ENCODE results near the gene TEX264.

Gene TEX264

DNA sequence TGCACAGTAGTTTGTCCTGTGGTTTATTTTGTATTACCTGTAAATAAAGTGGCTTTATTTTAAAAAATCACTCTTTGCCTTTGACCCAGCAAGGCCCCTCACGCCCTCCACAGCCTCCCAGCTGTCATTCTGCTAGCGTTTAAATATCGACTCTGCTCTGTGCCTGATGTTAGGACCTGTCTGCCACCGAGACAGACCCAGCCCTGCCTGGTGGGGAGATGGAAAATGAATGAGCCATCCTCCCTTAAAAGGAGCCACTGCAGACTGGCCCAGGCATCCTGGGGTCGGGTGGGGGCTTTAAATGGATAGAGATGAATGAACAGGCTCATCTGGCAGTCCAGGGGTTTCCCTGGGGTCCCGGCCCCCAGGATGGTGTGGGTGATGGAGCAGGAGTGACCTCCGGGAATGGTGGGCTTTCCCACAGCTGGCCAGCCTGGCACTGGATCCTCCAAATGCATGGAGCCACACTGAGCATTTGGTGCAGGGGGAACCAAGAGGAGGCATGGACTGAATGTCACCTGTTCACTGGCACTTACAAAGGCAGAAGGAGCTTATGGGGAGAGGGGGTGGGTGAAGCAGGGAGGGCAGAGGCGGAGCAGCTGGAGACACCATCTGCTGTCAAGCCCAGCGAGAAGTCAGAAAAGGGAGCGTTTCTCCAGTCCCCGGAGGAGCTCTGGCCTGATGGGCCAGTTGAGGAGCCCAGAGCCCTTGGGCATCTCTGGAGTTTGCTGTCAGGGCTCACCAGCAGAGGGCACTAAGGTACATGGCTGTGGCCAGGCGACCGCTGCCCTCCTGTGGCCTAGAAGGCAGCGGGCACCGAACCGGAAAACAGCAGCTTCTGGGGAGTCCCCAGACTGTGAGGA, 47.7 kb downstream of the TEX264 start:
- TF ChIP-seq SPI1 (IDR thresholded peaks at IDR 0.05; ENCODE audit: borderline replicate concordance, low read depth), result no peak
- peak; percentile 95 for TF ChIP-seq CTCF (IDR thresholded peaks at IDR 0.05; ENCODE audit: insufficient read depth, low read length)
- TF ChIP-seq POLR2AphosphoS5 (IDR thresholded peaks at IDR 0.05; ENCODE audit: low read depth), result no peak
- peak; percentile 26 to 75 for DNase-seq (ENCODE audit: low read depth in 1 of 2, low spot score in 1 of 2)
- Histone ChIP-seq H3K27me3 (ENCODE audit: insufficient read depth, poor library complexity, severe bottlenecking) (no peaks in the 10 kb centered on the region), H3K4me3 (replicated peaks; ENCODE audit: insufficient read depth, low read length) (no peak overlapping the region), H3K27ac (replicated peaks) (no peak overlapping the region)

DNA sequence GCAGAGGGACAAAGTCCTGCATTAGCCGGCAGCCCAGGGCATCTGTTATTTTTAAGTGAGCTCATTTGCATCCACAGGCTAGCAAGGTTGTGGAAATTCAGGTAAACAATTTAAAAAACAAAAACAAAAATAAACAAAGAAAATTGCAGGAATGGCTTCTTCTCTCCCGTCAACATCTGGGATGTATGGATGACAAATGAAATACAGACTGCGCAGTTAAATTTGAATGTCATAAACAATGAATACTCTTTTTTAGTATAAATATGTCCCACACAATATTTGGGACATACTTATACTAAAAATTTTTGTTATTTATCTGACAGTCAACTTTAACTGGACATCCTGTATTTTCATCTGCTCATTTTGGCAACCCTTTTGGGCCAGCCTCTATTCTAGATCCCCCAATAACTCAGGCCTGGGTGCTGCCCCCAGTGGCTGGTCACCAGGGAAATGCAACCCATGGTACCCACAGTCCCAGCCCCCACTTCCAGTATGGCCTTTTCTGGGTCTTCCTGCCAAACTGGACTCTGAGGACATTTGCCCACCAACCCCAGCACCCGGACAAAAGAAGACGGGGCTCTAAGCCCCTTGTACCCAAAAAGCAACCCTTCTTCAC, 48.5 kb downstream of the TEX264 start:
- H3K27me3 ChIP-seq (ENCODE audit: insufficient read depth, poor library complexity, severe bottlenecking), result no peaks in the 10 kb centered on the region
- DNase-seq (ENCODE audit: low read depth in 1 of 2, low spot score in 1 of 2), result no peak
- no peak overlapping the region for H3K27ac ChIP-seq (replicated peaks)
- no peak for TF ChIP-seq GABPA (IDR thresholded peaks at IDR 0.05; ENCODE audit: low read depth)
- no peak for TF ChIP-seq POLR2AphosphoS5 (IDR thresholded peaks at IDR 0.05; ENCODE audit: low read depth)
- TF ChIP-seq CTCF (IDR thresholded peaks at IDR 0.05; ENCODE audit: insufficient read depth, low read length), result no peak
- no peak for TF ChIP-seq REST (IDR thresholded peaks at IDR 0.05; ENCODE audit: insufficient replicate concordance, low read depth)
- no peak for TF ChIP-seq SPI1 (IDR thresholded peaks at IDR 0.05; ENCODE audit: borderline replicate concordance, low read depth)
- no peak overlapping the region for H3K4me3 ChIP-seq (replicated peaks; ENCODE audit: insufficient read depth, low read length)

DNA sequence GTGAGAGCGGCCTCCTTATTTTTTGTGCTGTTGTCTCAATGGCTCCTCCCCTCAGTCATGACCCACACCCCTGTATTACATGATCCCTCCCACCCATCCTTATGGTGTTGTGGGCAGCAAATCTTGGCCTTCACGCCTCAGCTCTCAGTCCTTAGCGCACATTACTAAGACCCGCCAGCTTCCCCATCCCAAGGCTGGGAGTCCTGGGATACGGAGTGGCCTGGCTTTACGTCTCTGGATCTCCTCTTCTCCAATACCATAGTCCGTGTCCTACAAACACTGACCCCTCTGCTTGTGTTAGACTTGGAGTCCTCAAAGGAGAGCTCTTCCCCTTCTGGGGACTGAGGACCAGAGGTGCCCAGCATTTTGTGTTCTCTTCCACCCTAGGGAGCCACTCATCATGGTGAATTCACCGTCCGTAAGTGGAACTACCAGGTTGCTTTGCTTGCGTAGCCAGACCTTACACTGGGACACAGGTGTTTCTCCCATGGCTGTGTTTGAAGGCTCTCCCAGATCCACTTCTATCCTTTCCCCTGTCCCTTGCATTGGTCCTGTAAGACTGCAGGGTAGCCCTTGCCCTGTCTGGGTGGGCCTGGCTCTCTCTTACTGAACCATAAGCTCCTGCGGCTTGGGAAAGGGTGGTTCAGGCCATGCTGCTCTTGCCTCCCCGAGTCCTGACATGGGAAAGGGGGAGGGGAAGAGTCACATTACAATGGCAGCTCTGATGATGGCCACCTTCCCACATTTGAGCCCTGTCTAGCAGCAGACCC, 49.4 kb downstream of the TEX264 start:
- no peak overlapping the region for H3K27ac ChIP-seq (replicated peaks)
- TF ChIP-seq CTCF (IDR thresholded peaks at IDR 0.05; ENCODE audit: insufficient read depth, low read length) (no peak), REST (IDR thresholded peaks at IDR 0.05; ENCODE audit: insufficient replicate concordance, low read depth) (no peak), POLR2AphosphoS5 (IDR thresholded peaks at IDR 0.05; ENCODE audit: low read depth) (no peak), SPI1 (IDR thresholded peaks at IDR 0.05; ENCODE audit: borderline replicate concordance, low read depth) (no peak), GABPA (IDR thresholded peaks at IDR 0.05; ENCODE audit: low read depth) (no peak)
- H3K27me3 ChIP-seq (ENCODE audit: insufficient read depth, poor library complexity, severe bottlenecking), result no peaks in the 10 kb centered on the region
- no peak overlapping the region for H3K4me3 ChIP-seq (replicated peaks; ENCODE audit: insufficient read depth, low read length)
- no peak for DNase-seq (ENCODE audit: low read depth in 1 of 2, low spot score in 1 of 2)

All from HL-60 (cell line).